8988T (cell line): Measurements from ENCODE around the gene FRRS1L.
A peak's percentile ranks its signal among the peaks of the same experiment; 100 is the strongest.
"Not testable (repeated sequence)": the region's sequence is repeated elsewhere in the genome, so short reads cannot be mapped to it uniquely, and the experiment has no call there.

ENCODE experiments used
- DNase-seq: peaks from one replicate; pipeline ENCODE4 v3.0.0; 2011

Gene FRRS1L

DNA sequence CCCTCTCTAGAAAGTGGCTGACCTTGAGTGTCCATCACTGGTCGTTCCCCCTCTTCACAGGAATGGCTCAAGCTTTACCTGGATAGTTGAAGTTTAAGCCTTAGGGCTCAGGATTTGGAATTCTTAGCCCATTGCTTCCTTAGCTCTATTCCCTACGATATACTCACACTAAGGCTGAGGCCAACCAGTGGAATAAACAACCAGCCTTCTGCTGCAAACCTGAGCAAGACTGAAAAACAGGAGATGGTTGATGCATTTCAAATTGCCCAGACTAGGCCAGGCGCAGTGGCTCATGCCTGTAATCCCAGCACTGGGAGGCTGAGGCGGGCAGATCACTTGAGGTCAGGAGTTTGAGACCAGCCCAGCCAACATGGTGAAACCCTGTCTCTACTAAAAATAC, 40.4 kb downstream of the FRRS1L start:
- DNase-seq = not testable (repeated sequence)

DNA sequence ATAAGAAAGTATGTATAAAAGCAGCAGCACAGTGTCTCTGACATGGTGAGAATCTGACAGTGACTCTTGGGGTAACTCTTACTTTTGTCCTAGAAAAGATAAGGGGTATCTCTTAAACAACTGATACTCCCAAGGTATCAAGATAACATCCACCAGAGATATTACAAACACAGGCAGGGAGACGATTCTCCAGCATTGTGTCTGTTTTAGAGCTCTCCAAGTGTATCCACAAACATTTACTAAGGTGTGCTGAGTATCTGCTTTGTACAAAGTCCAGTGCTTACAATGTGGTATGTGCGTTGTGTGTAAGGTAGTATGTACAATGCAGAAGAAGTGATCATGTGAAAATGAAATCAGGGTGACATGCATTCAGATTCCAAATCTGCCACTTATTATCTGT, 42.9 kb downstream of the FRRS1L start:
- no peak for DNase-seq

DNA sequence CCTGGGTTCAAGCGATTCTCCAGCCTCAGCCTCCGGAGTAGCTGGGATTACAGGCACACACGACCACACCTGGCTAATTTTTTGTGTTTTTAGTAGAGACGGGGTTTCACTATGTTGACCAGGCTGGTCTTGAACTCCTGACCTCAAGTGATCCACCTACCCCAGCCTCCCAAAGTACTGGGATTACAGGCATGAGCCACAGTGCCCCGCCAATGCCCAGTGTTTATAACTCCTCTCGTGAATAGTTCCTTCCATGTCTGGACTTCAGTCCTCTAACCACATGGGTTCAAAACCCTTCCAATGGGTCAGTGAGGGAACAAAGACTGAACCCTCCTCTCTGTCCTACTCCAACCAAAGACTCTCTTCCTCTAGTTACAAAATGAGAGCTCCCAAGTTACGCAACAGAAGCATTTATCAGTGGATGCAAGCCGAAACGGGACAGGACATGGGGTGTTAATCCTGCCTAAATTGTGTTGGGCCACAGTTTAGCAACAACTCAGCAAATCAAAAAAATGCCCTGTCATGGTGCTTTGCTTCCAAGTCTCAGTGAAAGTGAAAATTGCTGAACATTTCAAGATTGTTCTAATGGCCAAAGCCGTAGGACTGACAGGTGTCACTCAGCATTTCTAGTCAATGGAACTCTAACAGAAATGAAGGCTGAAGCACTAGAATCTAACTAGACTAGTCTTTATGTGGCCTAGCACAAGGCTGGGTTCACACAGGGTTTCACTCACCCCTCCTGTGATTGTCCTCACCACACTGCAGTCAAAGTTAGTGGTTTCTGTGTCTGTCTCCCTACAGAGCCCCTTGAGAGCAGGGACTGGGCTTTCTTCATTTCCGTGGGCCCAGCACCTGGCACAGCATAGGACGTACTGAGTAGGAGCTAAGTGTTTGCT, 44.1 kb downstream of the FRRS1L start:
- no peak for DNase-seq

DNA sequence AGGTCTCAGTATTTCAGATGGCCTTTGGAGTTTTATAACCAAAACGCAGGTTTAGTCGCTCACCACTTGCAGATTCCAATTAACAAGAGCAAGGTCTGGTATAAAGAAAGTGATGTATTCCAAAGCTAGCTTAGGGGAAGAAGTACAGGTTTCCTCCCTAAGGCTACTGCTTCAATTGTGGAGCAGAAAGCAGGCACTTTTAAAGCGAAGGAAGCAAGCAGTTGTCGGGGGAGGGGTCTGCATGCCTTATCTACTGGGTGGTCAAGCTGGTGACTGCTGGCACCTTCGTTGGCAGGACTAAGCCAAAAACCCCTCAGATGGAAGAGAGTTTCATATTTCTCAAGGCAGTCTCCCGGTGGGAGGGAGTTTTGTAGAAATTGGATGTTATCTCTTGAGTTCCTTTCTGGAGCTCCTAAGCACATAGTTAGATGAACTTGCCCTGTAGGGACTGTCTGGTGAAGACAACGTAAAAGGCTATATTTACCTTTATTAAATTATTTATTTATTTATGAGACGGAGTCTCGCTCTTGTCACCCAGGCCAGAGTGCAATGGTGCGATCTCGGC, 45.7 kb downstream of the FRRS1L start:
- DNase-seq = no peak

DNA sequence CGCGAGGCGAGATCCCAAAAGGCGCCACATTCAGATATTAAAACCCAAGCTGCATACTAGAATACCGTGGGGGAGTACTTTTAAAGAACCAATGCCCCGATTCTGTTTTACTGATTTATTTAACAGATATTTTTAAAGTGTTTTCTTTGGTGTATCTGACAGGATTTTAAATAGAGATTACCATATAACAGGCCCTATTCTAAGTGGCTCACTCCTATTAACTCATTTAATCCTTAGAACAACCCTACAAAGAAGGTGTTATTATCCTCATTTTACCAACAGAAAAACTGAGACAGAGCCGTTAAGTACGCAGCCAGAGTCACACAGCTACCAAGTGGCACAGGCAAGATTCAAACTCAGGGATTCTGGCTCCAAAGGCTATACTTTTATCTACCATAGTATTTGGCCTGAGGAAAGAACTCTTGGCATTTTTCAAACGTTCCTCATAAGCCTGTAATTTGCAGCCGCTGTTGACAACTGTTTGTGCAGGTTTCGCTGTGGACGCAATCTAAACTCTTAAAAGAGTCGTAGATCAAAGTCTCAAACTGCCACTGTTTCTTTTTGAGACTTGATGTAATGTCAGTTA, 46.8 kb downstream of the FRRS1L start:
- no peak for DNase-seq

DNA sequence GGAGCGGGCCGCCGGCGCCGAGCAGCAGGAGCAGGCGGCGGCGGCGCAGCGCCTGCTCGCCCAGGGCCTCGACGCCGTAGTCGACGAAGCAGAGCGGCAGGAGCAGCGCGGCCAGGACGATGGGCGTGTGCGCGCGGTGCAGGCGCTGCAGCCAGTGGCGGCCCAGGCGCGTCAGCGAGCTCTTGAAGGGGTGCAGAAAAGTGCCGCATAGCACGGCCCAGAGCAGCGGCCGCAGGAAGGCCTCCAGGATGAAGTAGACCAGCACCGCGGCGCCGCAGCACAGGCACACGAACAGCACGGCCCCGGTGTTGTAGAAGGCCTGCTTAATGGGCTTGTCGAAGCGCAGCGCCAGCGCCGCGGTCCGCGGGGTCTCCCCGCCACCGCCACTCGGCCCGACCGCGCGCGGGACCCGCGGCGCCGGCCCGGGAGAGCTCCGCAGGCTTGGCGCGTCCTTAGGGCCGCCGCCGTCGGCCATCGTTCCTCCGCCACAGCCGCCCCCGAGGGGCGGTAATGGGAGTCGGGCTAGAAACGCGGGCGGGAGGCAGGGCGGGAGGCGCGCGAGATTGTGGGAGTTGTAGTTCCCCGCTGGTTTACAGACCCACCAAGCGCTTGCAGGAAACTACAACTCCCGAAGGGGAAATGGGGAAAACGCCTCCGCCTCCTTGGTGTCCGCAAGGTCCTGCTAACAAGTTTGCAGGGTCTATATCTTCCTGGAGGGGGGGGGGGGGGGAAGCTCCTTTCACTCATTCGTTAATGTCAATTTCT, 47.4 kb downstream of the FRRS1L start, which contains the start of gene TMEM245:
Gene TMEM245, minus strand, starts transcription at position 509 of the 765 bp plus-strand sequence. Its CDS starts 34 bp downstream, at position 475.
- peak; percentile 80 for DNase-seq

DNA sequence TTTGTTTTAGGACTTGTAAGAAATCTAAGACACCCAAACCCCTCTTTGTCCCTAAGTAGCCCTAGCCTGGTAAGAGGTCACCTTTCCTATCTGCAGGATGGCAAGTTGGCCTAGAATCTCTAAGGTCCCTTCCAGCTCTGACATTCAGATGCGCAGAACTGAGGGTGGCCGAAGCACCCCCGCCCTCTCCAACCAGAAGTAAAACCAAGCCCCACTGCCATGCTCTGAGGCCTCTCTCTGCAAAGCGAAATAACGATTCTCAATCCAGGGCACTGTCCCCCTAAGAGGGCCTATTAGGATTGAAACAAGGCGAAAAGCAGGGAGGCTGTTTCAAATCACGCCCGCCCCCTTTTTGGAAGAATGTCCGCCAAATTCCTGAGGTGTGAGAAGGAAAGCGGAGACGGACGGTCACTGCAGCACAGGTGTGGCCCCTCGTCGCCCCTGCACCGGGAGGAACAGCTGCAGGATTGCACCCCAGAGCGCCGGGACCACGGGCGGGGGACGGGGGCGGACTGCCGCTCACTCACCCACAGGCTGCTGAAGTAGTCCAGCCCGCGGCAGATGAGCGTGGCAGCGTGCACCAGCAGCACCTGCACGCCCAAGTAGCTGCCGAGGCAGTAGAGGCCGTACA, 48.1 kb downstream of the FRRS1L start:
- no peak for DNase-seq

DNA sequence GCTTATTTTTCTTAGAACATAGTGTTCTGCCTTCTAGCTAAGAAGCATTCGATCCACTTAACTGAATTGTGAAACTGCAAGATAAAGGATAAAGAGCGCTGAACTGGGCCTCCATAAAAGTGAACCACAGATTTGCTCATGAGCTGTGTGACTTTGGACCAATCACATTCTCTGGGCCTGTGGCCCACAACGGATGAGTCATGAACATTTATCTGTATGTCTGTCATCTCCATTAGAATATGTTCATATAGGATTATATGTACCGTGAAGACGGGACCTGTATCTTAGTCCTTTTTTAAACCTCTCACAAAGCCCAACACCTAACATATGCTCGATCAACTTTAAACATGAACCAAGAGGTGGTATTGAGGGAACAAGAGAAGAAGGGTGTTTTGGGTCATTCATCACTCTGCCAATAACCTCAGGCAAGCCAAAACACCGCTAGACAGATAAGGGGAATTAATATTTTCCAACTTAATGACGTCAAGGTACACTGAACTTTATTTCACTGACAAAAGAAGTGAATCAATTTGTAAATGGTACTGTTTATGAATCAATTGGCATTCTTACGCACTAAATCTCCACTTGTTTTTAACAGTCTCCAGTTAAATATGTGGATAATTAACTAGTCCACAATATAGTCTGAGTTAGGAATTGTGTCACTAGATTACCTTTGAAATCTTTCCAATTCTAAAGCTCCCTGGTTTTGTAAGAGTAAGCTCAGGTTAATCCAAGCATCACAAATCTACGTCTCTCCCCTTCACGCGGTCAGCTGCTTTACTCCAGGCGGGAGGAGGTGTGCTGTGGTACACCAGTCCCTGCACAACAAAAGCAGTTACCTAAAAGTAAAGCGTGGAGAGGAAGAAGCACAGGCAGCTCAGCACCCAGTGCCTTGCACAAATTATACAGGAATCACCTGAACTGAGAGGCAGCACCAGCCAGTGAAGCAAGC, 48.9 kb downstream of the FRRS1L start:
- peak; percentile 44 for DNase-seq

DNA sequence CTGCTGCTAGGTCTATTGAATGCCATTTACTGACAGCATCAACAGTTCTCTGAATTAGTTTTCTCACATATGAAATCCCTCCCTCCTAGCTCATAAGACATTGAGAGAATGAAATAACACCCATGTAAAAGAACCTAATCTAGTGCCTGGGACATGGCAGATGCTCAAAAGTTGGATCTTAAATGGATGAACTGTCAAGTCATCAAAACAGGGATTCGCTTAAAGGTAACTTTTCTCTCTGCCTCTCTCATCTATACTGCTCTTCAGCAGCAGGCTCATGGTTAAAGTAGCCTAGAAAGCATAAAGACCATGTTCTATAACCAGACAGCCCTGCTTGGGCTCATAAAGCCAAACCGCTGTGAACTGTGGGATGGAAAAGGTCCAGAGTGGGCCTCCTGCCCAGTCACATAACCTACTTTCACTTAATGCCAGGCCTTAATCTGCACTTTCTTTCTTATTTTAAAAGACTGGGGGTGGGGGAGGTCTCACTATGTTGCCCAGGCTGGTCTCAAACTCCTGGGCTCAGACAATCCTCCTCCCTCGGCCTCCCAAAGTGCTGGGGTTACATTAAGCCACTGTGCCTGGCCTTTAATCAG, 51.0 kb downstream of the FRRS1L start:
- no peak for DNase-seq

DNA sequence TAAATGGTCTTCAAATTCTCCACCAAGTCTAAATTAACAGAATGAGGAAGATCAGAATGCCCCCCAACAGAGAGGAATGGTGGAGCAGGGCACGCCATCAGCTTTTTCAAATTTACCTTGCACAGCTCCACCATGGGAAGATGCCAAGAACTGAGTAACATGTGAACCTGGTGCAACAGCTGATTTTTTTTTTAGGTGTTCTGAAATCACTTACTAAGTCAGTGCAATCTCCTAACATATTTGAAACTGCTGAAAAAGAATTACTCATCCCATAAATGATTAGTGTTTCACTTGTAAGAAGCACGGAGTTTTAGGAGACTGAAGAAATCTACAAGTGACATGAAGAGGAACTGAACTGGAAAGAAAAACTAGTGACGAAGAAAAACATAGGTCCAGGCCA, 52.4 kb downstream of the FRRS1L start:
- no peak for DNase-seq

DNA sequence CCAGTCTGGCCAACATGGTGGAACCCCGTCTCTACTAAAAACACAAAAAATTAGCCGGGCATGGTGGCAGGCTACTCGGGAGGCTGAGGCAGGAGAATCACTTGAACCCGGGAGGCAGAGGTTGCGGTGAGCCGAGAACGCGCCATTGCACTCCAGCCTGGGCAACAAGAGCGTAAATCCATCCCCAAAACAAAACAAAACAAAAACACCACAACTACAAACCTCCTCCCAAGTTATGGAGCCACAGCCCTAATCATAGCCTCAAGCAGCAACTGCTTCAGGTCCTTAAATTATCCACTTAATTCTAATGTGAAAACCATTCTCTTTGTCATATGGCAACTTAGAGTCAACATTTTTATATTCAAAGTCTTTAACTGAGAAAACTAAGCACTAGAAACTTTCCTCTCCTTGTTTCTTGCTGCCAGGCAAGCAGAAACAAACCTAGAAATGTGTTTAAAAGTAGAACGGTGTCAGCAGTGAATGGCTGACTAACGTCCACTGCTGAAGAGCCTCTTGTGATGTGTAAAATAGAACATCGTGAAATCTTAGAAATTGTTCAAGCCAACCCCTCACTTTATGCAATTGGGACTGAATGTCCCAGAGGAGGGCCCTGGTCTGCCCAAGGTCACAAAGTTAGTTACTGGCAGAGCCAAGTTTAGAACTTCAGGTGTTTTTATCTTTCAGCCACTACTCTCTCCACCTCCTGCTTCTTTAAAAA, 53.0 kb downstream of the FRRS1L start:
- DNase-seq = no peak

DNA sequence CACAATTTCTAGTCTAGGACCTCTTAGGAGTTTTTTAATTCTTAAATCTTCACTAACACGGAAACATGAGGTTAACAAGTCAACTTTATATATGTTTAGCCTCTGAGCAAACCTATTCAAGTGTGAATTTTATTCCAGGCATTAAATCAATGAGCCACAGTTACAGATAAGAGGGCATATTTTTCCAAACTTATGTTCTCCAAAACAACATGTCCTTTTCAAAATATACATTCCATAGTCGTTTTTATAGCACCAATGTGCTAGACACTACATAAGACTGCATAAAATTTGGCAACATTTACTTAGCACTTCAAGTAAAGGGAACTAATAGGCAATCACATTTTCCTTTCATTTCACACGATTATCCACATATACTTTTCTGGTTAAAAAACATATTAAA, 53.8 kb downstream of the FRRS1L start:
- no peak for DNase-seq

DNA sequence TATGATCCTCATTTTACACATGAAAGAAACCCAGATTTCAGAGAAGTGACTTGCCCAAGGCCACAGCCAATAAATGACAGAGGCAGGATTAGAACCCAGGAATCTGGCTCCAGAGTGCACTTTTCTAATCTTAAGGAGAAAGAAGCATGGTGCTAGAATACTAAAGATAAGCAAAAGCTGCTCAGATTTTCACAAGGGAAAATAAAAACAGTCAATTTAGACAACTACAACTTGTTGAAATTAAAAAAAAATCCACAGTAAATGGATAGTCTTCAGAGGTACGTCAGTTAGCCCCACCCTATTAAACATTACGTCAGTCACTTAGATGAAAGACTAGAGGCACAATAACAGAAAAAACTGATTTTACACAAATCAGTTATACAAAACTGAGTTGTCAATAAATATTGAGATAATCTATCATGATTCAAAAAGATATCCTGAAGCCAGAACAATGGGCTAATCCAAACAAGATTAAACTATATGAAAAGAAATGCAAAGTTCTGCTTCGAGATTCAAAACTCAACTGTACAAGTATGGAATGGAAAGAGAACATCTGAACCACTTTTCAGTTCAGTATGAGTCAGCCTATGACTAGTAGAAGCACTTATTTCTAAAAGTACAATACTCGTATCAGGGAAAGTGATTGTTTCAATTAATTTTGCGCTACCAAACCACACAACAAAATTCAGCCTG, 56.6 kb downstream of the FRRS1L start:
- no peak for DNase-seq

DNA sequence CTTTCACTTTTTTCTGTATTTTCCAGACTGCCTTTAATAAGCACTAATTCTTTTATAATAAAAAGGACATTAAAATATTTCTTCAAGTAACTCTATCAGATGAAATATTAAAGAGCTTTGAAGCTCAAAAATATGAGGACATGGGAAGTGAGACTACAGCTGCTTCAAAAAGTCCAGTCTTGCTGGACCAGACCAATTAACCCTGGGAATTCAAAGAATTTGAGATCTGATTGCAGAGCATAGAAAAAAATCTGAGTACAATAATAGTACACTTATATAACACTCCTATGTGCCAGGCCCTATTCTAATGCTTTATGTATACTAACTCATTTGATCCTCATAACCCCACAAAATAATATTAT, 57.1 kb downstream of the FRRS1L start:
- no peak for DNase-seq

DNA sequence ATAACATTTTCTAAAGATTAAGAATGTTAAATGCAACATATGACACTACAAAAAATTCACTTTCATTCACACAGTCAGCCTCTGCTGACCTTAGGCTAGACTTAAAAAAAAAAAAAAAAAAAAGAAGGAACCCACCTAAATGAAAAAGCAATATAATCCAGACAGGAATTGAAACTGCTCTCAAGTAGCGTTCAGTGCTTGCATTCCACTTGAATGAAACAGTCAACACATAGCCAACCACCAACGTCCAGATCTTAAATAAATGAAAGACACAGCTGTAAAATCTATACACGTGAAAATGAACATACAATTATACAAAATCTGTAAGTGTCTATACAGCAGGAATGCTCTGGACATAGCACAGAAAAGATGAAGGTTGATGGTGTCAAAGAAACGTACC, 58.7 kb downstream of the FRRS1L start:
- DNase-seq = no peak

DNA sequence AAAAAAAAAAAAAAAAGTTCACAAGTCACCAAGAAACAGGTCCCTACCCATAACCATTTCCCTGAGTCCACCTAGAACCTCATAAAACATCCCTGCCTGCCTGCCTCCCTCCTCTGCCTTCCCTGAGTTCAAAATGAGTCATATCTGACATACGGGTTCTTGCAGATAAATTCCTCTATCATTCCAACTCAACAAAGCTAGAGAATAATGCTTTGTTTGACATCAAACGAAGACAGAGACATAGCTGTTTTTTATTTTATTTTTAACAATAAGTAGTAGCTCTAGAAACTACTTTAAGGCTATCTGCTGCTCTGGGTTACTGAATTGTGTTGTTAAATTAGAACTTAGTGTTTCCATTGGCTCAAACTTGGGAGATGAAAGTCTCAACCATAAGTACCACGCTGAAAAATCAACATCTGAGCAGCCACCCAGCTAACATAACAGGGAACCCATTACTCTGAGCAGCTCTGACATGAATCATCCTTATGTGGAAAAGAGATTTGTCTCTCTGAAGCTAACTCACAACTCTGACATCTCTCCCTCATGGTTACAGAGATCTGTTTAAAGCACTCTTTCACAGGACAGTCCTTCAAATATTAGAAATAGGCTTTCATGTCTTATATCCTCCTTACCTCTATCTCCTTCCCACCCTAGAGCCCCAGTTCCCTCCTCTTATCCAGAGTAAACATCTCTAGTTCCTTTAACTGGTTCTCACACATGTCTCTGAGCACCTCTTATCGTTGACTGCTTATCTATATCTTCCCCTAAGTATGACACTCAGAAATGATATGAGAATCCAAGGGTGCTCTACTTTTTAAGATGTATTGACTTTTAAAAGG, 59.4 kb downstream of the FRRS1L start:
- no peak for DNase-seq

DNA sequence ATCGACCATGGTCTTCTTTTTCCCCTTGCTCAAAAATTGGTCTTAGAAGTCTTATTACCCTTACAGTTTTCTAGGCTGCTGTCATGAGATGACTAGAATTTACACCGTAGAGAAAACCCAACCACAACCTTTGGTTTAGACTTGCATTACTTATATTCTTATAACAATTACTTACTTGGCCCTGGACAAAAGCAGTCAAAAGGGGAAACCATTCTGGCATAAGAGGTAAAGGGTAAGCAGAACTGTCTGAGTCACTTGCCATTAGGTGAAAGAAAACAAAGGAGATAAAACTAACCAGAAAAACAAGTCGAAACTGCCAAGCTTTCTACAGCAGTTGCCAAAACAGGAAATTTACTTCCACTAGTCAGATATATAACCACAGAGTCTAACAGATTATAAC, 65.2 kb downstream of the FRRS1L start:
- DNase-seq = no peak

DNA sequence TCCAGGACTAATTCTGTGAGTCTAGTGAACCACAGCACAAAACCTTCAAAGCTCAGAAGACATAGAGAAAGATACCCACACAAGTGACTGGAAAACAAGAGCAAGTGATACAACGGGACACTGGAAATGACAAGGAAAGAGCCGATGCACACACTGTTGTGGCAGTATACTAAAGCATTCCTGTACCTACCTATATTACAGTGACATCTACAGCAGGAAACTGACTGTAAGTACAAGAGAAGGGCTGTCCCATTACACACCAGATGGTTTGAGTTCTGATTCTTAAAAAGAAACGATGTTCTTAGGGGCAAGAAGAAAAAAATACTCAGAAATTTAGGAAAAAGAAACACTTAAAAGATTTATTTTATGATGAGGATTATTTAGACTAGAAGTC, 65.8 kb downstream of the FRRS1L start:
- no peak for DNase-seq
